Islet of Langerhans (tissue), 1 donor: ENCODE data around the gene SLC39A11.
A peak's percentile ranks its signal among the peaks of the same experiment; 100 is the strongest.

ENCODE experiments used
- FAIRE-seq: peaks from one replicate; lab custom pipeline; 2011; peaks lifted over from hg19 to GRCh38; lab: Jason Lieb, UNC

The SLC39A11 gene

DNA sequence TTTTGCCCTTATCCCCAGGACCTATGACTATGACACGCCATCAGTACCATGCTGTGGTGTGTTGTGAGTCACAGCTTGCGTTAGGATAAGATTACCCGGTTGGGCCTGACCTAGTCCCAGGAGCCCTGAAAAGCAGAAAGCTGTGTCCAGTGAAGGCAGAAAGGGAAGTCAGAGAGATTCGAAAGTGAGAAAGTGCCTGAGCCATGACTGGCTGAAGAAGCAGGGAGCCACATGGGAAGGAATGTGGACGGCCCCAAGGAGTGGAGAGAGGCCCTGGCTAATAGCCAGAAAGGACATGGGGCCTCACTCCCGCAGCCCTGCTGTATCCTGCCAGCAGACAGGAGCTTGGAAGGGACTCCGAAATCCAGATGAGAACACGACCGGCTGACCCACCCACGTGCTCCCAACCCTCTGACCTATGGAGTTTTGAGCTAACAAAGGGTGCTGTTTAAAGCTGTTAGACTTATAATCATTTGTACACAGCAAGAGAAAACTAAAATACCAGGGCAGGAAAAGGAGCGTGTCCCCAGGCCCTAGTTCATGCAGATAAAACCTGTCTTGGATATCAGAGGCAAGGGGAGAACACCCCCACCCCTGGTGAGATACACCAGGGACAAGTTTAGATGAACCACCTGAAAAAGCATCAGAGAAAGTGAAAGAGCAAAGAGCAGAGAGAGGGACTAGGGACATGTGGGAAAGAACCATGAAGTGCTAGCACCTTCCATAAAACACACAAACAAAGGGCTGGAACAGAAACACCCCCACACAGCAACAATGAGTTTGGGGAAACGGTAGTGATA lies 115.3 kb downstream of the SLC39A11 start:
- FAIRE-seq: no peak

DNA sequence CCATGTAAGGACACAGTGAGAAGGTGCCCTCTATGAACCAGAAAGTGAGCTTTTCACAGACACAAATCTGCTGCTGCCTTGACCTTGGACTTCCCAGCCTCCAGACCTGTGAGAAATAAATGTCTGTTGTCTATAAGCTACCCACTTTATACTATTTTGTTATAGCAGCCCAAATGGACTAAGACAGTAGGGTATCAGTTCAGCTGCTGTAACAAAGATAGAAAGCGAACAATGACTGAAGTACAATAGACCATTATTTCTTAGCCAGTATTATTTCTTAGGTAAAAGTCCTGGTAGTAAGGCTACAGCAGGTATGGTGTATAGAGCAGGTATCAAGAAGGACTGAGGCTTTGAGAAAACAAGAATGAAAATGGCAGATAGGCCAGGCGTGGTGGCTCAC lies 117.0 kb downstream of the SLC39A11 start:
- no peak for FAIRE-seq

DNA sequence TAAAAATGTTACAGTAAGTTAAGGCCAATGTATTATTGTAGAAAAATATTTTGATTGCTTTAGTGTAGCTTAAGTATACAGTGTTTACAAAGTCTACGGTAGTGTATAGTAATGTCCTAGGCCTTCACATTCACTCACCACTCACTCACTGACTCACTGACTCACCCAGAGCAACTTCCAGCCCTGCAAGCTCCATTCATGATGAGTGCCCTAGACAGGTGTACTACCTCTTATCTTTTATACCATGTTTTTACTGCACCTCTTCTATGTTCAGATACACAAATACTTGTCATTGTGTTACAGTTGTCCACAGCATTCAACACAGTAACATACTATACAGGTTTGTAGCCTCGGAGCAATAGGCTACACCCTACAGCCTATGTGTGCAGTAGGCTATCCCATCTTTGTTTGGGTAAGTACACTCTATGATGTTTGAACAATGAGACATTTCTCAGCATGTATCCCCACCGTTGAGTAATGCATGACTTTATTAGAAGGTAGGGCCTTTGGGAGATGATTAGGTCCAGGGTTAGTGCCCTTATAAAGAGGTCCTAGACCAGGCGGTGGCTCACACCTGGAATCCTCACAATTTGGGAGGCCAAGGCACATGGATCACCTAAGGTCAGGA lies 117.8 kb downstream of the SLC39A11 start:
- FAIRE-seq: no peak

DNA sequence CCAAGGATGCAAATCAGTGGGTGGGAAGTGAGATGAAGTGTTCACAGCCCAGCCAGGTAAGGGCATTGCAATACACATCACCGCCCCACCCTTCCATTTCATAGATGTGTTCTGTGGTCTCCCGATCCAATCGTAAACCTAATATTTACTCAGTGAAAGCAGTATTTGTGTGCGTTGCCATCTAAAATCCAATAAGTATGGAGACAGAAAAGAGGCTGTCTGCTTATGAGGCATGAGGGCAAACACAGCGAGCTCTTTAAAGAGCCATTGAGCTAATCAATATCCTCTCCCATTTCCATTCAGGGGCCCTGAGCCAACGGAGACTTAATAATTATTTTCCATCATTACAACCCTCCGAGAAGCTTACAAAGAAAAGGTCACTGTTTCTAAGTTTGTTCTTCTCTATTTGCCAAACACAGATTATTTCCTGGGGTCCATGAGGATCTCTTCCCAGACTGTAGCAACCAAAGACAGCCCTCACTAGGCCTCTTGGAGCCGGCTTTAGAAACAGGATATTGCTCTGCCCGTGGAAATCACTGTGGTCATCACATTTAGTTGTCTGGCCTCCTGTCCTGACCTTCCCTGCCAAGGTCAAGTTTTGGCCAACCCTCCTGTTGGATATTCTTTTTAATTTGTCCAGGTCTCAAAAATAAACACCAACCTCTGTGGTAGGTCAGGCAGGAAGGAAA lies 120.1 kb downstream of the SLC39A11 start:
- no peak for FAIRE-seq

DNA sequence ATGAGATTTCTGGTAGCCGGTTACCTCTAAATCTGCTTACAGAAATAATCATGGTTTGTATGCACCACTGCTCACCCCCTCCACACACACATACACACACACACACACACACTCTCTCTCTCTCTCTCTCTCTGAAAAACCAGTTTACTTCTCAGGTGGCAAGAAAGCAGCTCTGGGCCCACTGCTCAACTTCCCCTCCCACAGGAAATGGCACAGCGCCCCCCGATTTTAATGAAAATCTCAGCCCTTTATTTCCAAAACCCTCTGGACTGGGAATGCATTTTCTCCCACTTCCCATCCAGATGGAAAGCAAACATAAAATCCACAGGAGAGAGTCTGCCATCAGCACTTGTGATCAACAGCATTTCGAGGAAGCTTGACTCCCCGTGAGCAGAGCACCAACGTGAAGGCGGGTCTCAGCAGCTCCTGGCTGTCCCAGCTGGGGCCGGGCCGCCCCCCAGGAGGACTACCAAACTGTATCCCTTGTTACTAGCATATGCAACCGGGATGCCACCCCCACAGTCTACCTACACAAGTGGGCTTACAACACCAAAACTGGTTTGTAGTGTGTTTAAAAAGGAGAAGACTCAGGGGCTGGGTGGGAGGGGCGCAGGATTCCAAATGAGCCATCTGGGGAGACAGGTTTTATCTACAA lies 121.1 kb downstream of the SLC39A11 start:
- FAIRE-seq: no peak

DNA sequence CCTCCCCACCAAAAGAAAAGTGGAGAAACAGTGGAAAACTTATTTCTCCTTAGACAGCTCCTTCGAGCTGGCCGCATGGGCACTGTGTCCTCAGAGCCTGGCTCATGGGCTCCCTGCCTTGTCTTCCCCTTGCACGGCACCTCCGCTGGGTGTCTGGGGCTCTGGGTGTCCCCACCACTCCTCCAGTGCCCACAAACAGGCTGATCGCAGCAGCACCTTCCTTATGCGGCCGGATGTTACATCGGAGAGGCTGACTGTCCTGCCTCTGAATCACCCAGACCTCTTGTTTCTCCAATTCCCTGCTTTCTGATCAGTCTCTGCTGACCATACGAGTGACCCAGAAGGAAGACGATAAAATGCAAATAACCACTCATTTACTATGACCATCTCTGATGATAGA lies 121.7 kb downstream of the SLC39A11 start:
- FAIRE-seq: no peak

DNA sequence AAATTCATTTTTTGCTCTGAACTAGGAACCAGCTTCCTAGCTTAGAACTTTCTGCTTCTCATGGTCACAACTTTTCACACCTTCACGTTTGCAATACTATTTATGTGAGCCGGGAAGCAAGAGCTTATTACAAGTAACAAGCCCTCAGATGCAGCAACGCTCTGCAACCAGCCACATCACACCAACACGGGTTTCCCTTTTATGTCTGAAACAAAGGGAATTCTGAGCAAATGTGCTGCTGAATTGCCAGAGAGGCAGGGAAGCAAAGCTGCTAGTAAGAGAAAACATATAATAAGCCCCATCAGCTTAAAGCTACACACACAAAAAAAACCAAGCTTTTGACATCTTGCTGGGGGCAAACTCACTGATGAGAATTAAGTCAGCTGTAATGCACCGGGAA lies 122.2 kb downstream of the SLC39A11 start:
- no peak for FAIRE-seq

DNA sequence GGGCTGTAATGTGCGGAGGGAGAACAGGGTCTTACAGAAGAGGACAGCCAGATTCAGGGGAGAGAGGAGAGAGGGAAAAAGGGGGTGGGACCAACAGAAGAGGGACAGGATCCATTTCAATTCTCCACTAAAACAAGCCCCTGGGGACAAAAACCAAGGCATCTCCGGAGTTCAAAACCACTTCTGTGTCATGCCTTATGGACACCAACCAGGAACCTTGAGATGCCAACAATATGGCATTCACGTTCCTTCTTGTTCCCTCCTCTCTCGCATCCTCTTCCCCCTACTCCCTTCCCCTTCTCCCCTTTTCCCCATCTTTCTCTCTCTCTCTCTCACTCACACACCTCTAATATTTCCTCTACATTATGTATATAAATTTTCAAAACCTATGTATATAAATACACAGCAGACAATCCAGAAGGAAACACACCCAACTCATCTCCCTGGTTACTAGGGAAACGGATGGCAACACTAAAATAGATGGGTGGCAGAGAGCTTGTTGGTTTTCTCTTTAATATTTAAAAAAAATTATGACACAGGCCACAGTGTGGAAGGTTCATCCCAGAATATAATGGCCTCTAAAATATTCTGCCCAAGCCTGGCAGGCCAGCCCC lies 123.1 kb downstream of the SLC39A11 start:
- FAIRE-seq: no peak

DNA sequence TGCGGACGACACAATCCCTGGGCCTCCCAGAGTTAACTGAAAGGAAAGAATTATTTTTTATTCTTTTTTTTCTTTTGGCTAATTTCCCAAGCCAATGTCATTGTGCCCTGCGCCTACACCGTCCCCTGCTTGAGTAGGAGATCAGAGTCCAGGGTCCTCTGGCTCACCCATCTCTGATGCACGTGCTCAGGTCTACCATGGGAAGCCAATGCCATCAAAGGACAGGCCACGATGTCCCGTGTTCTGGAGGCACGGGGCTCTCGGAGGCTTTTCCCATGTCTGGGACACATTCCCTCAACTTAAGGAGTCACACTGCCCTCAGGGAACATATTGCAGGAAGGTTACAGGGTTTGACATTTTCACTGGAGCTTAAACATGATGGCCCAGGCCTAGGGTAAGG lies 123.7 kb downstream of the SLC39A11 start:
- FAIRE-seq: no peak

DNA sequence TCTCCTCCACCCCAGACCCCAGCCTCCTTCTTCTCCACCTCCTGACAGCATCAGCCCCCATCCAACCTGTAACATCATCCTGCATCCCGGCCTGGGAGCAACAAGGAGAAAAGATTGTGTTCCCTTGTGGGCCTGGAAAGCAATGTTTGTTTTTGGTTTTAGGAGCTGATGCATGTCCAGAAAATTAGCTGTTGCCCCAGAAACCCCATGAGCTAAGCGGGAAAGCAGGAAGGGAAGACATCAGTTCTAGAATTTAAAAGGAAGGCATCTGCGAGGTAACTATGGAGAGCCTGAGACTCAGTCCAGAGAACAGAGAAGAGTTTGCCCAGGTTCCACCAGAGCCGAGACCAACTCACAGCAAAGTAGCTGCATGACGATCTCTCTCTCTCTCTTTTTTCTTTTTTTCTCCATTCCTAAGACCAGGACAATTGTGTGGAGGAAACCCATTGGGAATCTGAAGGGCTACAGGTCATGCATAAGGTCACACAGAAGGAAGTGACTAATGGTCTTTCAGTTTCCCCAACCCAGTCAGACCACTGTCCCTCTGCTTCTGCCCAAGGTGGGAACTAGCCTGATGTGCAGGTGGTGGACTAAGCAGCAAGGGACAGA lies 124.4 kb downstream of the SLC39A11 start:
- FAIRE-seq: peak; percentile 13

DNA sequence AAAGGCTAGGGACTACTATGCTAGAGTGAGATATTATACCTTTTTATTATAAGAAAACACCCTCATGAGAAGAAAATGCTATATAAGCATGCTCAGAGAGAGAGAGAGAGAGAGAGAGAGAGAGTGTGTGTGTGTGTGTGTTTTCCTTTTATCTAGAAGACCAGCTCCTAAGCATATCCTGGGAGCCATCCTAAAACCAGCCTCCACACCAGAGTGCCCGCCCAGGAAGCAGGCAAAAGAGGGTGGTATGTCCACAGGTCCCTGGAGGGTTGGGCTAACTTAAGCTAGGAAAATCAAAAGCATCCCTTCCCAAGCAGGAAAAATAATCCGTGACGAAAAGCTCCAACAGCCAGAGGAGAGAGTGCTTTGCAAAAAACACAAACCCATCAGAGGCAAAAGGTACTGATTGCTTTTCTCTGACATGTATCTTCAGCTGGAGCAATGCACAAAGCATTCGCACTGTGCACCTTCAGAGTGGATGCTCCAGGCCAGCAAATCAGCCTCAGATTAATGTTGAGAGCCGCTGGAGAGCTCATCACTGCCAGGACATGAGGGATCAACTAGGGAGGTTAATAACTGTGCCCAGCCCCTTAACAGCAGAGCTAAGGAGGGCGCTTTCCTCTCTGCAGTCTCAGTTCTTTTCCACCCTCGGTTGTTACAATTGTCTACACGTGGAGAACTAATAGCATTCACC lies 125.1 kb downstream of the SLC39A11 start:
- no peak for FAIRE-seq

DNA sequence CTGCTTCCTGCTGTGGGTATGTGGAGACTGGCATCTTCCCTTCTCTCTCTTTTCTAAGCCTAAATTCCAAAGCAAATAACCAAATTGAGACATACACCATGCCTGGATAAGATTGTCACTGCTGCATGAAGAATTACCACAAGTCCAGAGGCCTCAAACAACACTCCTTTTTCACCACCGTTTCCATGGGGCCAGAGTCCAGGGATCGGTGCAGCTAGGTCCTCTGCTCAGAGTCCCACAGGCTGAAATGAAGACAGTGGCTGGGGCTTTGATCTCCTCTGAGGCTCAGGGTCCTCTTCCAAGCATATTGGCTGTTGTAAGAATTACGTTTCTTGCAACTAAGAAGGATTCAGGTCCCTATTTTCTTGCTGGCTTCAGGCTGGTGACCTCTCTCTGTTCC lies 130.4 kb downstream of the SLC39A11 start:
- no peak for FAIRE-seq

DNA sequence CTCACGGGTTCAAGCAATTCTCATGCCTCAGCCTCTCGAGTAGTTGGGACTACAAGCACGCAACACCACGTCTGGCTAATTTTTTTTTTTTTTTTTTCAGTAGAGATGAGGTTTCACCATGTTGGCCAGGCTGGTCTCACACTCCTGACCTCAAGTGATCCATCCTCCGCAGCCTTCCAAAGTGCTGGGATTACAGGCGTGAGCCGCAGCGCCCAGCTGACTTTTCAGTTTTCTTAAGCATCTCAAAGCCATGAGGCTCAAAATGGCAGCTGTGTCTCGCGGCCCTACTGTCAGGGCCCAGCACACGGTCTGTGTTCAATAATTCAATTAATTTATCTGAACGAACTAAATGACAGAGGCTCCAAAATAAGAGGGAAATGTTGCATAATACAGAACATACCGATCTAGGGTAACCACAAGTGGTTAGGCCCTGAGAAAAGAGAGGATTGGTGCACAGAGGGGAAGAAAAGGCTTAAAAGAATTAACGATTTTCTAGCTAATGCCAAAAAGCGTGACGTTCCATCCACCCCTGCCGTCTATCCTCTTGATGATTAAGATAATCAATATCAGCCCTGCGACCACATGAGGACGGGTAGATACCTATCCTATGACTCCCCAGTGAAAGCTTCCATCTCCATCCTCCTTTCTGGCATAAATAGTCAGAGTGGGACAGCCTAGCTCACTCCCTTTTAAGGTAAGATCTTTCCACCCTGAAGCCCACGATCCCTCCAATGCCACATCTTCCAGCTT lies 136.9 kb downstream of the SLC39A11 start:
- no peak for FAIRE-seq

DNA sequence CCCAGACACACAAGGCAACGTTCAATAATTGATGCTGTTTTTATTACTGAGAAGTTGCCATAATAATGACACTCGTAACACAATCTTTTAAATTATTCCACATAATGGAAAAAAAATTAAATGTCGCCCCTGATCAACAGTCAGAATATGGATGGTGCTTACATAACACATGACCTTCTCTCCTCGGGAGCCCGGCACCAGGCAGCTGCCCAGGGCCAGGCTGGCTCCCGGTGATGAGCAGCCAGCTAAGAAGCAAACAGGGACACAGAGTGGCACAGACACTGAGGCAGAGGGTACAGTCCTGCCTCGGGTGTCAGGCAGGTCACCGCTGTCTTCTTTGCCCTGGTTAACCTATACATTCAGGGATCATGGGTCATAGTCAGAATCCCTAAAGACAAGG lies 137.9 kb downstream of the SLC39A11 start:
- FAIRE-seq: peak; percentile 68

DNA sequence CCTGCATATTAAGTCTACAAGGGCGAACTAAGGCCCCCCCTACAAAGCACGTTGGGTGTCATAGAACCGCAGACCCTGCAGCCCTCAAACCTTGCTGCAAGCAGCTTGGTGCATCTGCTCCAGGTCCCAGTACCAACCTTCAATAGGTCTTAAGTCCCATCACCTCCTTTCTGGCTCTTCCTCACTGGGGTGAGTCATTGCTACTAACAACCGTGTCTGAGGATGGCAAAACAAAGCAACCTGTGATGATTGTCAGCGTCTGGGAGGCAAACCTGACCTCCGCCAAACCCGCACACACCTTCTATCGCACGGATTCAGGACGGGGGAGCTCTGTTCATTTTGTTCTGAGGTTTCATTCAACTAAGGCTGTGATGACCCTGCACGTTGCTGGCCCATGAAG lies 138.9 kb downstream of the SLC39A11 start:
- no peak for FAIRE-seq

DNA sequence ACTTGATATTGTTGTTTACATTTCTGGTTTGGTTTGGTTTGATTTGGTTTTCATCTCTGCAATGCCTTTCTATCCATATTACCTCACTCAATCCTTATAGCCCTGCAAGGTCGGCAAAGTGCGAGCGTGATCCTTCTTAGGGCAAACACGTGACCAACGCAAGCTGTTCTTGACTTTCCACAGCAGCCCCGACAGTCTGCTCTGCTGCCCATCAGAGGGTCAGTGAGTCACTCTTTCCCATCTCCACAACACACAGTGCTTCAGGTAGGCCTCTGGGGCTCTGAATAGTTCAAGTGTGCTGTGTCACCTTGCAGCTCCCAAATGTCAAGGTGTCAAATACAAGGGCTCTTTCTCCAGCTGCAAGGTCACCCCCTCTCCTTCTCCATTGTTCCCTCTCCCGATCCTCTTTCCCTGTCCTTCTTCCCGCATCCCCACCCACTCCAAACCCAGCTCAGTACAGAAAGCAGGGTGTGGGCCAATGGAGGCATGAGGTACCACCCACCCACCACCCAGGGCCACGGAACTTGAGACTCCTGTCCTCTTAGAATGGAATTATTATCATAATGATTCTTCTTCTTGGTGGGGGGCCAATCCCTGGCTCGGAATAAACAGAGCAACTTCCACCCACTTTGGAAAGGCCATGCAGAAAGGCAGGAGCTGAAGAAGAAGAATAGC lies 139.7 kb downstream of the SLC39A11 start:
- FAIRE-seq: no peak

DNA sequence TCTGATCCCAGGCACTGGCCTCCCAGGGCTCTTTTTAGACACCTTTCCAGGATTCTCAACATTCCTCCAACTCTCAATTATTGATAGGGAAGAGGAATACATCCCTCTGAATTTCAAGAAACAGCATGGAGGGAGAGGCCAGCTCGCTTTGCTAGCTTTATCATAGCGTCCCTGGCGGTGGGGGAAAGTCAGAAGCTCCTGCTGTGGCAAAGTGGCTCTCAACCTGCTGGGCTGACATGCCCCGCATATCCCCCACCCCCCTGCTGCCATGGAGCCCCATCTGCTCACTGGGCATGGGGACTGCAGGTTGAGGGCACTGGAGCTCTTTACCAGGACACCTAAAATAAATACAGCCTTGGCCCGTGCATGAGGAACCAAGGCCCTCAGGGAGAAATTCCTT lies 140.3 kb downstream of the SLC39A11 start:
- FAIRE-seq: no peak

DNA sequence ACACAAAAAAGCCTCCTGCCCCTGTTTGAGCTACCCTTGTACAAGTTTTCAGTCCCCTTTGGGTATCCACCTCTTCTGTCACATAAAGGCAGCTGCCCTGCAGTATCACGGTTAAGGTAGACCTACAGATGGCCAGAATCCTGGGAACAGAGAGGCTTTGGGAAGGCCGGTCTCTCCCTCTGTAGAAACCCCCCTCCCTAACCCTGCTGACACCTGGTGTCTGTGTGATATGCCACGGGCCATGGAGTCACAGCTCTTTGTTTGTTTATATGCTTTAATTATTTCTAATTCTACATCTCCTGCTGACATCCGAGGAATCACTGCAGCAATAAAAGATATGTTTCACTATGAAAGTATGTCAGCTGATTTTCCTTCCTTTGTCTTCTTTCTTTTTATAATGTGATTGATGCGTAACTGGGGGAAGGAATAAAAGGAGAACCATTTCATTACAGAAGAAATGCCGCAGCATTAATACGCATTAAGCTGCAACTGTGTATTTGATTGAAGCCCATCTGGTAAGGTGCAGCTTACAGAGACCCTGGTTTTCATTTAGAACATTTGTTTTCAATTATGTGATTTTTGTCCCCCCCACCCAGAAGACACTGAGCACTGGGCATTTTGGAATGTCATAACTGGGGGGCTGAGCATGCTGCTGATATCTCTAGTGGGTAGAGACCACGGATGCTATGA lies 142.1 kb downstream of the SLC39A11 start:
- no peak for FAIRE-seq

DNA sequence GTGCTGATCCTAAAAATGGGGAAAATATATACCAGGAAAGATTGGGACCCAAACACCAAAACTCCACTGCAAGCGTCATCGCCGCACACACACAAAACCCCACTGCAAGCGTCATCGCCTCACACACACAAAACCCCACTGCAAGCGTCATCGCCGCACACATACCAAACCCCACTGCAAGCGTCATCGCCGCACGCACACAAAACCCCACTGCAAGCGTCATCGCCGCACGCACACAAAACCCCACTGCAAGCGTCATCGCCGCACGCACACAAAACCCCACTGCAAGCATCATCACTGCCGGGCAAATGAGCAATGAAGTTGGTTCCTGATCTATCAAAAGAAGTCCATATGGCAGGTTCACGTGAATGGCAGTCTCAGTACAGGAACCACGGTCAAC lies 144.4 kb downstream of the SLC39A11 start:
- no peak for FAIRE-seq

DNA sequence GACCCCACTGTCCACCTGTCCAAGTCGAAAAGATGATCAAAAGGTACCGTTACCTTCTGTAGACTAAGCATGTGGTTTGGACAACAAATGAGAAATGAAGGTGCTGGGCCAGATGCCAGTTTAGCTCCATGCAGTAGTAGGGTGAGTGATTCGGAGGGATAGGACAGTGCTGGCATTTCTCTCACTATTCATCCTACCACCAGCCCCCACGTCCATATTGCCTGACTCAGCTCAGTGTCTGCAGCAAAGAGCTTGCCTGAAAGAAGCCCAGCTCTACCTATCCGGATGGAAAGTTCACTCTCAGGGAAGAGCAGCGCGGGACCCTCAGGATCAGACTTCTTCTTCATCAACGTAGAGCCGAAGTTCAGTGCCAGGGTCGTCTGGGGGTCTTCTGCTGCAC lies 145.0 kb downstream of the SLC39A11 start:
- FAIRE-seq: no peak
